ENCODE data around the gene PTPN1. TPM values are rescaled to one million over a fixed set of nuclear protein-coding genes. Genes with fewer than 3 reads are reported as not detected.

PTPN1 gene
- total RNA-seq, 4 donors from 2014 or later: 20.5 to 28.8 (median 24.9) TPM

DNA sequence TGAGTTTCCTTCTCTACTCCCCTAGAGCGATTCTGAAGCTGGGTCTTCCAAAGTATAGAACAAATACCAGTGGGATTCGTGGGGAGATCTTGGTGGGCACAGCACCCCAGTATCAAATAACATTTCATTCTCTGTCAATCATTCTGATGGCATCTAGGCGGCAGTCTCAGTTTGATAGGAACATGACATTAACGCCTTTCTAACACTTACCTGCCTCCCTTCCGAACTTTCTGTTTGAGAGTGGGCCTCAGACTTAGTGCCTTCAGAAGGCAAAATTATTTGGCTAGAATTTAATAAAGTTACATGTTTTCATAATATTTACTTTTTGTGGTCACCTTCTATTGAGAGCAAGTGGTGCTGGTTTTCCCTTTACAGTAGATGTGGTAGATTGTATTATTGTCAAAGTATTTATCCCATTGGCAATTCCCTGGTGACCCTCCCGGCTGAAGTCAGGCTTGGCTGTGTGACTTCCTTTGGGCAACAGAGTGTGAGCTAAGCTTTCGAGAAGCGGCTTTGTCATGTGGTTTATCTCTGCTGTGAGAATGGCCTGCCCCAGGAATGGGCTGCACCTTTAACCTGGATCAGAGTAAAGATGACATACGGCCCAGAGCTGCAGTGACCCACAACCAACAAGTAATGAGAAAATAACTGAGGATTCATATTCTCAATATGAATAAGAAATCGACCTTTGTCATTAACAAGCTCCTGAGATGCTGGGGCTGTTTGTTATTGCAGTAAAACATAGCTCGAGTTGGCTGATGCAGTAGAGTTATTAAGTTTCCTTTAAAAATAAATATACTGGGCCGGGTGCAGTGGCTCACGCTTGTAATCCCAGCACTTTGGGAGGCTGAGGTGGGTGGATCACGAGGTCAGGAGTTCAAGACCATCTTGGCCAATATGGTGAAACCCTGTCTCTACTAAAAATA lies 45.2 kb upstream of the PTPN1 start:
- no peak for DNase-seq
- H3K36me3 ChIP-seq: no peaks in the 10 kb centered on the region
- H3K9me3 ChIP-seq: no peaks in the 10 kb centered on the region
- H3K27me3 ChIP-seq: no peaks in the 10 kb centered on the region
- 83% methylated on average over 14 of the region's 14 CpGs for WGBS, 2 donors
- intact Hi-C loops (cut with DNase I): no loop called here
- no peak overlapping the region for H3K4me3 ChIP-seq (replicated peaks in 1 of 3)
- TF ChIP-seq, protein P1, sequence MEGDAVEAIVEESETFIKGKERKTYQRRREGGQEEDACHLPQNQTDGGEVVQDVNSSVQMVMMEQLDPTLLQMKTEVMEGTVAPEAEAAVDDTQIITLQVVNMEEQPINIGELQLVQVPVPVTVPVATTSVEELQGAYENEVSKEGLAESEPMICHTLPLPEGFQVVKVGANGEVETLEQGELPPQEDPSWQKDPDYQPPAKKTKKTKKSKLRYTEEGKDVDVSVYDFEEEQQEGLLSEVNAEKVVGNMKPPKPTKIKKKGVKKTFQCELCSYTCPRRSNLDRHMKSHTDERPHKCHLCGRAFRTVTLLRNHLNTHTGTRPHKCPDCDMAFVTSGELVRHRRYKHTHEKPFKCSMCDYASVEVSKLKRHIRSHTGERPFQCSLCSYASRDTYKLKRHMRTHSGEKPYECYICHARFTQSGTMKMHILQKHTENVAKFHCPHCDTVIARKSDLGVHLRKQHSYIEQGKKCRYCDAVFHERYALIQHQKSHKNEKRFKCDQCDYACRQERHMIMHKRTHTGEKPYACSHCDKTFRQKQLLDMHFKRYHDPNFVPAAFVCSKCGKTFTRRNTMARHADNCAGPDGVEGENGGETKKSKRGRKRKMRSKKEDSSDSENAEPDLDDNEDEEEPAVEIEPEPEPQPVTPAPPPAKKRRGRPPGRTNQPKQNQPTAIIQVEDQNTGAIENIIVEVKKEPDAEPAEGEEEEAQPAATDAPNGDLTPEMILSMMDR (IDR thresholded peaks at IDR 0.05): no peak
- TF ChIP-seq POLR2A (IDR thresholded peaks at IDR 0.05): no peak
- H3K4me1 ChIP-seq: peaks cover 16 to 30% of the 10 kb centered on the region in 2 donors
- H3K27ac ChIP-seq: no peak overlapping the region

DNA sequence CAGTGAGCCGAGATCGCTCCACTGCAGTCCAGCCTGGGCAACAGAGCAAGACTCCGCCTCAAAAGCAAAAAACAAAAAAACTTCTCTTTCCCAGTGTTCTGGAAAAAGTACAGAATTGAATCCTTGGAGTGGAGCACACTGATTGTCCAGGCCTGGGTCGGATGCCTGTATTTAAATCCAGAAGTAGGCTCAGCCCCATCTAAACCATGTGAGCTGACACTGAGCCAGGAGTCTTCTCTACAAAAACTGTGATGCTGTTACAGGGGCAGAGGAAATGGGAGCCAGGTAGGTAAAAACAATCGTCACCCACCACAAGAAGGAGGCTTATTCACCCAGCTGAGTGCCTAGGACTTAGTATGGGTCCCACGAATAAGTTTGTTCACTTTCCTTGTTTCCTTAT lies 43.0 kb upstream of the PTPN1 start:
- H3K27ac ChIP-seq: no peak overlapping the region
- WGBS, 2 donors: 79 to 82% methylated on average over 6 of the region's 6 CpGs
- H3K4me3 ChIP-seq (replicated peaks in 1 of 3): no peak overlapping the region
- intact Hi-C loops (cut with DNase I): loop anchor here (2.0 kb wide), 1 partner anchor 280 kb away; no protein-coding TSS in a partner anchor
- H3K36me3 ChIP-seq: no peaks in the 10 kb centered on the region
- no peaks in the 10 kb centered on the region for H3K9me3 ChIP-seq
- no peaks in the 10 kb centered on the region for H3K27me3 ChIP-seq
- peaks cover 10 to 15% of the 10 kb centered on the region in 2 donors for H3K4me1 ChIP-seq
- DNase-seq: no peak
- TF ChIP-seq, protein P1 (IDR thresholded peaks at IDR 0.05): no peak
- TF ChIP-seq POLR2A (IDR thresholded peaks at IDR 0.05): no peak

DNA sequence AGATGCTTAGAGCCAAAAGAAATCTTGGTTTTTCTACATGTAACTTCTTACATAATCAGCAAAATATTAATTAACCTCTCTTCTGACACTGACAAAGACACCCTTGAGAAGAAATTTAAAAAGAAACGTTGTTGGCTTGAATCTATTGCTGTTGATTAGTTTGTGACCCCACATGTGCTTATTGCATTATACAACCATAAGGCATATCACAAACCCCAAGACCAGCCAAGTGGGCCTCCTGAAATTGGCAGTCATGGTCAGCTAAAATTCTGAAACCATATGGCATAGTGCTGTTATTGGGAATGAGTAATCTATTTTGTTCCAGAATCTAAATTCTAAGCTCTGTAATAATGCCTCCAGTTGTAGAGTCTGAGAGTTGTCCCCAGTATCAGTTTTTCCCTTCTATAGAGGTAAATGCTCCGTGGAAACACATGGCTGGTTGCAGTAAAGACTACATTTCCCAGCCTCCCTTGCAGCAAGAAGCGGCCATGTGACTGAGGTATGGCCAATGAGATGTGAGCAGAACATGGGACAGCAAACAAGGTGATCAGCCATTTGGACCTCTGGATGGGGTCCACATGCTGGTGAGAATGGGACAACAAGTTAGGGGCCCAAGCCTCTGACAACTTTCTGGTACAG lies 42.3 kb upstream of the PTPN1 start:
- peak; percentile 19 to 23 for DNase-seq
- TF ChIP-seq, protein P1 (IDR thresholded peaks at IDR 0.05): no peak
- no peak for TF ChIP-seq POLR2A (IDR thresholded peaks at IDR 0.05)
- 66 to 79% methylated on average over 3 of the region's 3 CpGs for WGBS, 2 donors
- Histone ChIP-seq H3K9me3 (no peaks in the 10 kb centered on the region), H3K36me3 (no peaks in the 10 kb centered on the region), H3K4me3 (replicated peaks in 1 of 3) (no peak overlapping the region), H3K27me3 (no peaks in the 10 kb centered on the region), H3K27ac (no peak overlapping the region), H3K4me1 (peaks cover 3 to 10% of the 10 kb centered on the region in 2 donors)
- intact Hi-C loops (cut with DNase I): loop anchor here (2.0 kb wide), 1 partner anchor 281 kb away; no protein-coding TSS in a partner anchor

DNA sequence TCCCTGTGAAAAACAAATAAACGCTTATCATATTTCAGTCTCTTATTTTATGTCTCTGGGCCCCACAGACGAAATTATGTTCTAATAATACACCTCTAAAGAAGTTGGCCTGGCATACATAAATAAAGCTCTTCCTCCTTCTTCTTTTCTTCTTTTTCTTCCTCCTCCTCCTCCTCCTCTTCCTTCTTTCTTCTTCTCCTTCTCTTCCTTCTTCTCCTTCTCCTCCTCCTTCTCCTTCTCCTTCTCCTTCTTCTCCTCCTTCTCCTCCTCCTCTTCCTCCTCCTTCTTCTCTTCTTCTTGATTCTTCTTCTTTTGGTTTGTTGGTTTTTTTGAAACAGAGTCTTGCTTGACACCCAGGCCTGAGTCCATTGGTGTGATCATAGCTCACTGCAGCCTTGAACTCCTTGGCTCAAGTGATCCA lies 41.8 kb upstream of the PTPN1 start:
- WGBS, 2 donors: 85 to 93% methylated on average over 2 of the region's 2 CpGs
- intact Hi-C loops (cut with DNase I): no loop called here

More for the DNA sequence above, 41.8 kb upstream of the PTPN1 start:
- Histone ChIP-seq H3K27ac (no peak overlapping the region), H3K9me3 (no peaks in the 10 kb centered on the region), H3K4me3 (replicated peaks in 1 of 3) (no peak overlapping the region), H3K4me1 (peaks cover 0 to 10% of the 10 kb centered on the region in 2 donors), H3K27me3 (no peaks in the 10 kb centered on the region), H3K36me3 (no peaks in the 10 kb centered on the region)
- no peak for DNase-seq
- no peak for TF ChIP-seq POLR2A (IDR thresholded peaks at IDR 0.05)
- TF ChIP-seq, protein P1 (IDR thresholded peaks at IDR 0.05): no peak

Data from thyroid gland (tissue), 4 donors.